Hepatocyte (in vitro differentiated cells): ENCODE measurements around the gene DDC. TPM values are rescaled to one million over a fixed set of nuclear protein-coding genes. Genes with fewer than 3 reads are reported as not detected.
A peak's percentile ranks its signal among the peaks of the same experiment; 100 is the strongest.

Source experiments
- DNase-seq: peaks from one replicate; pipeline ENCODE4 v3.0.0-alpha.2; 2016; ENCODE audit warnings: low spot score
- H2AFZ ChIP-seq: fragments of 200-600 bp; sonication (generic); 2 replicates; pipeline ENCODE4 v1.6.0; 2016; ENCODE audit warnings: antibody characterized with exemption, mild to moderate bottlenecking
- H3K27ac ChIP-seq: fragments of 200-600 bp; sonication (generic); 2 replicates; pipeline ENCODE4 v1.5.1; 2016; ENCODE audit warnings: mild to moderate bottlenecking
- H3K27me3 ChIP-seq: fragments of 200-600 bp; sonication (generic); 2 replicates; pipeline ENCODE4 v1.6.1; 2016
- H3K36me3 ChIP-seq: fragments of 200-600 bp; sonication (generic); replicated peaks from 2 replicates; pipeline ENCODE4 v1.5.1; 2016; ENCODE audit warnings: low read depth; ENCODE audit not compliant: insufficient read depth
- H3K4me1 ChIP-seq: fragments of 200-600 bp; sonication (generic); 2 replicates; pipeline ENCODE4 v1.5.1; 2016; ENCODE audit warnings: mild to moderate bottlenecking, moderate library complexity; ENCODE audit not compliant: insufficient read depth
- H3K4me2 ChIP-seq: fragments of 200-600 bp; sonication (generic); 2 replicates; pipeline ENCODE4 v1.6.0; 2016
- H3K4me3 ChIP-seq: fragments of 200-600 bp; sonication (generic); 2 replicates; pipeline ENCODE4 v1.5.1; 2016; ENCODE audit warnings: mild to moderate bottlenecking
- H3K79me2 ChIP-seq: fragments of 200-600 bp; sonication (generic); 2 replicates; pipeline ENCODE4 v1.6.0; 2017; ENCODE audit warnings: mild to moderate bottlenecking
- H3K9me2 ChIP-seq: fragments of 200-600 bp; sonication (generic); replicated peaks from 2 replicates; pipeline ENCODE4 v1.6.0; 2017; ENCODE audit warnings: mild to moderate bottlenecking; ENCODE audit not compliant: insufficient read depth
- H3K9me3 ChIP-seq: fragments of 200-600 bp; sonication (generic); 2 replicates; pipeline ENCODE4 v1.5.1; 2016; ENCODE audit warnings: low read depth, mild to moderate bottlenecking
- H4K20me1 ChIP-seq: fragments of 200-600 bp; sonication (generic); 2 replicates; pipeline ENCODE4 v1.6.0; 2016; ENCODE audit warnings: mild to moderate bottlenecking; ENCODE audit not compliant: insufficient read depth, poor library complexity, severe bottlenecking
- EZH2 ChIP-seq: fragments of 200-600 bp; sonication (generic); IDR thresholded peaks from 2 replicates; pipeline ENCODE4 v1.6.1; 2016; ENCODE audit warnings: antibody characterized with exemption, mild to moderate bottlenecking, borderline replicate concordance
- EZH2phosphoT487 ChIP-seq: fragments of 200-600 bp; sonication (generic); IDR thresholded peaks from one replicate; pipeline ENCODE4 v1.6.1; 2018; ENCODE audit warnings: antibody characterized with exemption, mild to moderate bottlenecking, low read depth, moderate library complexity; ENCODE audit not compliant: unreplicated experiment, severe bottlenecking
- WGBS: methylation state at CpG from one replicate; pipeline ENCODE4 v1.1.6; 2016; ENCODE audit warnings: low lambda C conversion rate; ENCODE audit errors: missing lambda C conversion rate; 5-methylcytosine and 5-hydroxymethylcytosine counted together
- polyA plus RNA-seq: library from polyadenylated mRNA; unstranded; fragments of >200 nt; fragmentation: Nextera tagmentation; extraction: Ambion mirVana; gene quantifications from 2 replicates; pipeline ENCODE4 v1.2.1, GENCODE V29; 2016
- total RNA-seq: library from RNA; depleted of rRNA; stranded (reverse); fragments of >200 nt; gene quantifications from 2 replicates; pipeline ENCODE4 v1.2.3, GENCODE V29; 2014
- TF ChIP-seq, protein P1 (sequence below): fragments of 200-600 bp; sonication (generic); IDR thresholded peaks from 2 replicates; pipeline ENCODE4 v1.5.1; 2016; ENCODE audit warnings: antibody characterized with exemption, mild to moderate bottlenecking; ENCODE audit not compliant: poor library complexity

The DDC gene
- total and polyA plus RNA-seq, 2 experiments from 2014 or later, result 42.4 to 56.1 TPM

DNA sequence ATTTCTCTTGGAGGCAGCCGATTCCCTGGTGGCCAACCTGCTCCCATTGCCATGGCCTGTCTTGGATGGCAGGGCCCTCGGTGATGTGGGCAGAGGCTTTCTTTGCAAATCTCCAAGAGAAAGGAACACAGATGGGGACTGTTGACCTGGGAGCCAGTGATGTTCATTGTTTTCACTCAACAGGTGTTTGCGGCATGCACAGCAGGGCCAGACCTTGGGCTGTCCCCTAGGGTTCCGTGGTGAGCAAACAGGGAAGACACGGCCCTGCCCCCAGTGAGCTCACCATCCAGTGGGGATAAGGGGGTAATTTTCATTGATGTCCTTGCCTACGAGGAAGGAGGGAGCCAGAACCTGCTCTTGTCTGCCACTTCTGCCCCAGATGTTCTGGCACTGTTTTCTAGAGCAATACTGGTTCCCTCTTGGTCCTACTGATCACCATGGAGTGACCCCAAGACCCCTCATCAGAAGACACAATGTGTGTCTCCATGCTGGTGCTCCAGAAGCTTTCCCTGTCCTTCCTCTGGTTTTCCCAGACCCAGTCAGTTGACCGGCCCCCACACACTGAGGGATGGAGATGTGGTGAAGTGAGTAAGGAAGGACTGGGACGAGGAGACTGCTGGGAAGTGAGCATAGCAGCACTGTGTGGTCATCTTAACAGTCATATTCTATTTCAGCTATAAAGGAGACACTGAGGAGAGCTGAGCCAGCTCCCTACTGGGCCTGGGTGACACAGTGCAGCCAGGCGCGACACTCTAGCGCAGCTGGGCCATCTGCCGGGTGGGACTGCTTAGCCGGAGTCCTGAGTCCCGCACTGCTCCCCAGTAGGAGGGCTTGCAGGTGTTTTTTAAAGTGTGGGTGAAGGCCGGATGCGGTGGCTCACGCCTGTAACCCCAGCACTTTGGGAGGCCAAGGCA is 94.7 kb downstream of the DDC start:
- no peak for DNase-seq
- H3K9me2 ChIP-seq, result no peaks in the 10 kb centered on the region
- no peaks in the 10 kb centered on the region for H3K36me3 ChIP-seq
- no peak overlapping the region for H3K4me3 ChIP-seq
- no peak overlapping the region for H3K27ac ChIP-seq
- no peaks in the 10 kb centered on the region for H4K20me1 ChIP-seq
- no peak overlapping the region for H3K4me2 ChIP-seq
- WGBS, result 95% methylated on average over 17 of the region's 17 CpGs
- no peaks in the 10 kb centered on the region for H3K27me3 ChIP-seq
- no peaks in the 10 kb centered on the region for H3K79me2 ChIP-seq
- H3K4me1 ChIP-seq, result peaks cover 4% of the 10 kb centered on the region
- TF ChIP-seq EZH2 (no peak), EZH2phosphoT487 (no peak)
- TF ChIP-seq, protein P1, sequence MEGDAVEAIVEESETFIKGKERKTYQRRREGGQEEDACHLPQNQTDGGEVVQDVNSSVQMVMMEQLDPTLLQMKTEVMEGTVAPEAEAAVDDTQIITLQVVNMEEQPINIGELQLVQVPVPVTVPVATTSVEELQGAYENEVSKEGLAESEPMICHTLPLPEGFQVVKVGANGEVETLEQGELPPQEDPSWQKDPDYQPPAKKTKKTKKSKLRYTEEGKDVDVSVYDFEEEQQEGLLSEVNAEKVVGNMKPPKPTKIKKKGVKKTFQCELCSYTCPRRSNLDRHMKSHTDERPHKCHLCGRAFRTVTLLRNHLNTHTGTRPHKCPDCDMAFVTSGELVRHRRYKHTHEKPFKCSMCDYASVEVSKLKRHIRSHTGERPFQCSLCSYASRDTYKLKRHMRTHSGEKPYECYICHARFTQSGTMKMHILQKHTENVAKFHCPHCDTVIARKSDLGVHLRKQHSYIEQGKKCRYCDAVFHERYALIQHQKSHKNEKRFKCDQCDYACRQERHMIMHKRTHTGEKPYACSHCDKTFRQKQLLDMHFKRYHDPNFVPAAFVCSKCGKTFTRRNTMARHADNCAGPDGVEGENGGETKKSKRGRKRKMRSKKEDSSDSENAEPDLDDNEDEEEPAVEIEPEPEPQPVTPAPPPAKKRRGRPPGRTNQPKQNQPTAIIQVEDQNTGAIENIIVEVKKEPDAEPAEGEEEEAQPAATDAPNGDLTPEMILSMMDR, result no peak
- H3K9me3 ChIP-seq, result no peaks in the 10 kb centered on the region
- H2AFZ ChIP-seq, result no peak overlapping the region

GRCh38 chr7:50469181-50469580 is 96.0 kb downstream of the DDC start:
- Histone ChIP-seq H3K9me3 (no peaks in the 10 kb centered on the region), H3K27me3 (no peaks in the 10 kb centered on the region), H3K4me2 (no peak overlapping the region), H3K4me1 (peaks cover 2% of the 10 kb centered on the region), H4K20me1 (no peaks in the 10 kb centered on the region), H3K4me3 (no peak overlapping the region), H2AFZ (no peak overlapping the region), H3K36me3 (no peaks in the 10 kb centered on the region), H3K79me2 (no peaks in the 10 kb centered on the region), H3K27ac (no peak overlapping the region), H3K9me2 (no peaks in the 10 kb centered on the region)
- 91% methylated on average over 4 of the region's 4 CpGs for WGBS
- TF ChIP-seq, protein P1, result no peak
- TF ChIP-seq EZH2 (no peak), EZH2phosphoT487 (no peak)
- no peak for DNase-seq

DNA sequence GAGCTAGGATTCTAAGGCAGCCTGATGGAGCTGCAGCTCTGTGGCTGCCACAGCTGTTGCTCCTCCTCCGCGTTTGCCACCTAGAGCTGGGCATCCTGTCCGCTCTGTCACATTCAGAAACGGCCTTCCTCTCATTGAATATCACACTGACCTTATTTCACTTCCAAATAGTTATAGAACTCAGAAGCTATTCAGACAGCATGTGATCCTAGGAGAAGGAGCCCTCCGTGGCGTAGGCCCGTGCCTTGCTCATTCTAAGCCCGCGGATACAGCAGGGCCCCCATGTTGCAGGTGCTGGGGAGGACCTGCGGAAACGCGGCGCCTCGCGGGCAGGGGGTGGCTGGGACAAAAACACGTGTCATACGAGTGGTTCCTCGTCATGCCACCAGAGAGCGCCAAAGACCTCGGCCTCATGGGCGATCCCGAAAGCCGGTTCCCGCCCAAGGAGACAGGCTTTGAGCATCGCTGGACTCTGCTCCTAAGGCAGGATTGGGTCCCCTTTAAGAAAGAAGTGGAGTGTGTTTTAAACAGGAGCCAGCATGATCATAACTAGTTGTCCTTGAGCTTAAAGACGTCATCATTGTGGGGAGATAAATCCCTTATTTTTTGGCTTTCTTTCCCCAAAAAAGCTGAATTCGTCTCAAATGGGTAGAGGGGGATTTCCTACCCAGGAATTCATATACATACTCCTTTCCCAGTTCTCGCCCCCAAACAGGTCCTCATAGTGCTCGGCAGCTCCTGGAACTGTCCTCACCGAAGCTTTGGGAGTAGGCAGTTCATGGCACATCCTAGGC is 97.2 kb downstream of the DDC start:
- Histone ChIP-seq H3K4me1 (no peaks in the 10 kb centered on the region), H3K27ac (no peak overlapping the region), H3K9me3 (no peaks in the 10 kb centered on the region), H2AFZ (peak overlapping the region; percentile 9), H3K27me3 (no peaks in the 10 kb centered on the region), H3K4me2 (peak overlapping the region; percentile 73), H3K9me2 (no peaks in the 10 kb centered on the region), H3K4me3 (no peak overlapping the region), H4K20me1 (no peaks in the 10 kb centered on the region), H3K79me2 (no peaks in the 10 kb centered on the region), H3K36me3 (no peaks in the 10 kb centered on the region)
- 22% methylated on average over 30 of the region's 30 CpGs for WGBS
- TF ChIP-seq, protein P1, result peak; percentile 93
- TF ChIP-seq EZH2, result no peak
- TF ChIP-seq EZH2phosphoT487, result no peak
- peak; percentile 88 for DNase-seq
